GM15510 (cell line): ENCODE results near the gene WNT7A.

ENCODE experiments used
- POLR2A ChIP-seq: IDR thresholded peaks from 3 replicates; pipeline ENCODE4 v1.6.1; 2011; ENCODE audit warnings: borderline replicate concordance; ENCODE audit not compliant: insufficient read length; ENCODE audit errors: extremely low read depth

The WNT7A gene

DNA sequence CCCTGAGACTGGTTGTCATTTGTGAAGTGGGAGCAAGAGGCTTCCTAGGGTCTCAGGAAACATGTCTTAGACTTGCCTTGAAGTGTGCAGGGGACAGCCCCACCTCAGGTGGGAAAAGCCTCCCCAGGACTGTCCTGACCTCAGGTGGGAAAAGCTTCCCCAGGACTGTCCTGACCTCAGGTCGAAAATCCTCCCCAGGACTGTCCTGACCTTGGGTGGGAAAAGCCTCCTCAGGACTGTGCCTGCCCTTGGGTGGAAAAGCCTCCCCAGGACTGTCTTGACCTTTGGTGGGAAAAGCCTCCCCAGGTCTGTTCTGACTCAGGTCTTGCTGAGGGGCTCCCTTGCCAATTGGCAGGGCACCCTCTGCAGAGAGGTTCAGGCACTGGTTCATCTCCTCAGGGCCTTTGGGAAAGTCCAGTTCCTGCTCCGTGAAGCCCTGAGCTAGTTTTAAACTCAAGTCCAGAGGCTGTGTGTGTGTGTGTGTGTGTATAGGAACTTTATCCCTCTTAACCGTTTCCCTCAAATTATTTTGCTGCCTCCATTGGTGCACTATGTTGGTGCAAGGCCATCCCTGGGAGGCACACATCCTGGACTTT is 64.7 kb downstream of the WNT7A start:
- no peak for TF ChIP-seq POLR2A

DNA sequence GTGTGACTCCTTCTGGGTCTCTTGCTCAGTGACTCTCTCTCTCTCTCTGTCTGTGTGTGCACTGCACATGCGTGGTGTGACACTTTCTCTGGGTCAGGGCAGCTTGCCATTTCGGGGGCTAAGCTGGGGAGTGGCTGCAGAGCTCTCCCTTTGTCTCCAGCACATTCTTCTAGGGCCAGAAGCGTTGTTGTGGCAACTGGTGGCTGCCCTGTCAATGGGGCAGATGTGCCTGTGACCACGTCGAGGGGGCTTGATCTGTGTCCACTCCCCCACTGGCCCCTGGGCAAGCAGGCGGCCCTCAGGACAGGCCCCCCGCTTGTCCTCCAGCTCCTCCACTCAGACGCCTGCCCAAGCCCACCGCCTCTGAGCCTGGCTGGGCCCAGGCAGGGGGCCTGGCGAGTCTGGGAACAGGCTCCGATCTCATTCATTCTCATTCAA is 67.8 kb downstream of the WNT7A start:
- TF ChIP-seq POLR2A, result no peak

DNA sequence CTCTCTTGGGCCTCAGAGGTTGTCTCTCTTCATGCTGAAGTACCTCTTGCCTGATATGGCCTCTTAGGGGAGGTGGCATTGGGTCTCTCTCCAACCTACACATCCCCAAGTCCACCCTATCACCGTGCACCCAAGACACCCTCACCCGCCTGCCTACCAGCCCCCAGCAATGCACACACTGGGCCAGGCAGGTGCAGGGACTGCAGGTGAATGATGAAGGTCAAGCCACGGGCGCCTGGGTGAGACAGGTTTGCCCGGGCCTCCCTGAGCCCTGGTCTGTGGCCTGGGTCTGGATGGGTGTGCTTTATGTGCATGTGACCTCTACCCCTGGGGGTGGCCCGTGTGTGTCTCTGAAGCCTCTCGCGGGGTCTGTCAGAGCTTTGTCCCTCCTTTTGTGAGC is 68.3 kb downstream of the WNT7A start:
- TF ChIP-seq POLR2A, result no peak

DNA sequence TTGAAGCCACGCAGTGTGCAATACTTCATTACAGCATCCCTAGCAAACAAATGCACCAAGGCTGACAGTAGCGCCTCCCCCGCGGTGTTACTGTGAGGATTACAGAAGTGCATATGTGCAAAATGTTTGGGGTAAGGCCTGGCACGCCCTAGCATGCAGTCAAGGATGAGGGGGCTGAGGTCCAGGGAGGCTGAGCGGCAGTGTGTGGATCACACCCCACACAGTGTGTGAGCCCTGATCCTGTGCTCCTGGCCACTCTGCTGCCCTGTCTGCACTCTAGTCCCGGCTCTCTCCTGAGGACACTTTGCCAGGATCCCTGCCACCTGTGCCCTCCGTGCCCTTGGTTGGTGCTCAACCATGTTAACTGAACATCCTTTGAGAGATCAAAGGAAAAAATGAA is 71.3 kb downstream of the WNT7A start:
- no peak for TF ChIP-seq POLR2A

- no peak for TF ChIP-seq POLR2A
Measured at GRCh38 chr3:13801361-13802204, 78.3 kb downstream of the WNT7A start.

- no peak for TF ChIP-seq POLR2A
Measured at GRCh38 chr3:13800064-13800463, 79.8 kb downstream of the WNT7A start.

DNA sequence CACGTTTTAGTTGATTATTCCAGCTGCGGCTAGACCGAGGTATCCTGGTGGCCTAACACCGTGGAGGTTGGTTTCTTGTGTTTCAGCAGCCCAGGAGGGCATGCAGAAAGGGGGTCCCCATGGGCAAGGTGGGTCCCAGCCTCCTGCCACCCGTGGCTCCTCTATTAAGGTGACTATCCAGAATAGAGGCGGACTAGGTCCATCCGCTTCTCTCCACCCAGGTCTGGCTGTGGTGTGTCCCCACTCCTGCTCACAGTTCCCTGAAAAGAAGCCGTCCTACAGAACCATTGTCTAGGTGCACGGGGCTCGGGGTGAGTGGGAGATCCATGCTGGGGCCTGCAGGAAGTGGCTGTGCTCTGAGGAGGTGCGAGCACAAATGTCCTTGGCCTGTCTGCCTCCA is 81.5 kb downstream of the WNT7A start:
- TF ChIP-seq POLR2A, result no peak

DNA sequence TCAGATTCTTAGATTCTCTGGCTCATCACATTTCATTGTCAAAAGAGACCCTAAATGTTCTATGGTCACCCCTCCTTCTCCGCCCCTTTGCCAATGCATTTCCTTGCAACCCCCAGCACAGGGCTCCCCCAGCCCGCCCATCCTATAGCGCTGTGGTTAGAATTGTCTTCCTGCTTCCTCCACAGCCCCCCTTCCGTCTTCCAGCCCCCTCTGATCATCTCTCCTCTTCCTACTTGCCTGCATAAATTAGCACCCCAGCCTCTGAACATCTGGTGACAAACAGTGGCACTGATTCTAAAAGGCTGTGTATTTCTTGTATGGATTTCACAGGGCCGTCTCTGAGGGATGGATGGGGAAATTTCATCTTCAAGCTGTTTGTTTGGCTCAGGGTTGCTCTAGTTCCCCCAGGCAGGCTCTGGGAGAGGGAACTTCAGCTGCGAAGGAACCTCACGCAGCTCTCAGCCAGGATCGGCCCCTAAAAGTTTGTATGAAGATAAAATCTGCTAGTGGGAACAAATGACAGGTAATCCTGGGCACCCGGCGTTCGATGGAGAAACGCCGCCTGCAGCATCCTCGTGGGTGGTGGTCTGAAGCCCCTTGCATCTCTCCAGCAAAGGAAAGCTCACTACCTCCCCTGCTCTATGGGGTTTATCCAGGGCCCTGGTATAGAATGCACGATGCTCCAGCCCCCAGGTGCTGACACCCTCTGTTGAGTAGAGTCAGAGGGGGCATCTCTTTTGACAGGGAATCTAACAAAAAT is 83.0 kb downstream of the WNT7A start:
- TF ChIP-seq POLR2A, result no peak

DNA sequence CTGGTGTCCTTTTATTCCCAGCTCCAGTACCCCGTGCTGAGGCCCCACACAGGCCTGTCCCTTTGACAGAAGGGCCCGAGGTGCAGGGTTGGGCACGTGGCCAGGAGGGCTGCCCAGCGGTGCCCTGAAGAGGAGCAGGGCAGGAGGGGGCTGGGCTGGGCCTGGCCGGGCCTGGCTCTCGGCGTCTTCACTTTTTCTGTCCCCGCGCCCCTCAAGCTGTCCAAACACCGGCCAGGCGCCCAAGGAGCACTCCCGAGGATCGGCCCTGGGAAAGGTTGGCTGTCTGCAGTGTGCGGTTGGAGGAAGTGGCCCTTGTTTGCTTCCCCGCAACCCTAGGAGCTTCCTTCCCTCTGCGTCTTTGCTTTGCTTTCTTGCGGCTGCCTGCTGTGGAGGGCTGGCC is 84.1 kb downstream of the WNT7A start:
- TF ChIP-seq POLR2A, result no peak

GRCh38 chr3:13794322-13794721 is 85.5 kb downstream of the WNT7A start:
- no peak for TF ChIP-seq POLR2A

GRCh38 chr3:13793451-13793850 is 86.4 kb downstream of the WNT7A start:
- TF ChIP-seq POLR2A, result no peak

DNA sequence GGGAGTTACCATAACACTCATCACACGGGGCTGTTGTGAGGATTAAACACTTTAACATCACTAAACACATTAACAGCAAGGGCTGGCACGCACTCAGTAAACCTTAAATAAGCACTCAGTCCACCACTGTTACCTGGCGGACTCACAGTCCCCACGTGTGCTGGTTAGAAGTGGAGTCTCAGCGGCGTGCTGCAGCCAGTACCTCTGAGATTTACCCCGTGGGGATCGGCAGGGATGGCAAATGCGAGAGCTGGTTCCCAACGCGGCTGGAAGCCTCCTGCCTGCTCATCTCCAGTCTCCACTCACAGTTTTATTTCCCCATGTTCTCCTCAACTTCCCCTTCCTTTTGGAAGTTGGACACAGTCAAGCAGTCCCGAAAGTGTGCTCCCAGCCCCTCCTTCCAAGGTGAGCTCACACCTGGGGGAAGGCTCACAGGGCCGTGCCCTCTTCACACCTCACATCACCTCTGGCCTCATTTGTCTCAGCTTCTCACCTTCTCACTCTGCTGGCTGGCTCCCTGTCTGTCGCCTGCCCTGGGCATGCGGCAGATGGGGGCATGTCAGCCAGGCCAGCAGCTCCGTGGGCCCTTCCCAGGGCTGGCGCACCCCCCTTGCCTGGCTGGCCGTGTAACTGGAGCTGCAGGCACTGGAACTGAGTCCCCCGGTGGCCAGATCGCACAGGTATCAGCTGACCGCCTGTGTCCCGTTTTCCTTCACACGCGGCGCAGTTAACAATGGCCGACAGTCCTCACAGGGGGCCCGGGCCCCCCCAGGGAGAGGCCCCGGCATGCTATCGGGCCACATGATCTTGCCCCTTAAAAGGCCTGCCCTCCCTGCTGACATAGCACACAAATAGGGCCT is 87.1 kb downstream of the WNT7A start:
- TF ChIP-seq POLR2A, result no peak

- TF ChIP-seq POLR2A, result no peak
Measured at GRCh38 chr3:13792051-13792490, 87.8 kb downstream of the WNT7A start.

DNA sequence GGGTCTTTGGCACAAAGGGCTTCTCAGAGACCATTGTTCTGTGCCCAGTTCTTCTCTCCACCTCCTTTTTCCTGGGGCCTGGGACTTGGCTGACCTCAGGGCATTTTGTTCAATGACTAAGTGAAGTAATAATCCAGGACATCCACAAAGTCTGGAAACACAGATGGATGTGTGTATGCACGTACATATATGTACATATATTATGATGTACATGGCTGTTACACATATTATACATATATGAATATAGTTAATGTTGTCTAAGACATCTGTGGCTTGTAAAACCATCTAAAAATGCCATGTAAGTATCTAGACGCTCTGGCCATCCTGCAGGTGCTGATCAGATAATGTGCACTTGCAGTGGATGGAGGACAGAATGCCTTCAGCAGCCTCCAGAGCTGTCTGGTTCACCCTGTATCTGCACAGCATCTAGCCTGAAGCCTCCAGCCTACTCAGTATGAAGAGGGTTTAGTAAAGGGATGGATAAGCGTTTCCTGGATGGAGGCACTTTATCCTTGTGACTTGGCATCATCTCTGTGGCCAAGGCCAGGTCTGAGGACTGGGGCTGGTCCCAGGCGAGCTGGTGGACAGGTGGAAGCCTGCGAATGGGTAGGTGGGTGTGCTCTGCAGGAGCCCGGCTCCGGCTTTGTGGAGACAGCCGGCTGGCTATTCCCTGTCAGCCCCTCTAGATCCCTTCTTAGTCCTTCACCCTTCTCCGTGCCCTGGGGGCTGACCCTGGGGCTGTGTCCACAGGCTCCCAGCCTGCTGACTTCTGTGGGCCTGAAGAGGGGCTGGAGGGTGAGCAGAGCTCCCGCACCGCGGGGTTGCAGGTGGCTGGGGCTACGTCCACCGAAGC is 88.4 kb downstream of the WNT7A start:
- no peak for TF ChIP-seq POLR2A

DNA sequence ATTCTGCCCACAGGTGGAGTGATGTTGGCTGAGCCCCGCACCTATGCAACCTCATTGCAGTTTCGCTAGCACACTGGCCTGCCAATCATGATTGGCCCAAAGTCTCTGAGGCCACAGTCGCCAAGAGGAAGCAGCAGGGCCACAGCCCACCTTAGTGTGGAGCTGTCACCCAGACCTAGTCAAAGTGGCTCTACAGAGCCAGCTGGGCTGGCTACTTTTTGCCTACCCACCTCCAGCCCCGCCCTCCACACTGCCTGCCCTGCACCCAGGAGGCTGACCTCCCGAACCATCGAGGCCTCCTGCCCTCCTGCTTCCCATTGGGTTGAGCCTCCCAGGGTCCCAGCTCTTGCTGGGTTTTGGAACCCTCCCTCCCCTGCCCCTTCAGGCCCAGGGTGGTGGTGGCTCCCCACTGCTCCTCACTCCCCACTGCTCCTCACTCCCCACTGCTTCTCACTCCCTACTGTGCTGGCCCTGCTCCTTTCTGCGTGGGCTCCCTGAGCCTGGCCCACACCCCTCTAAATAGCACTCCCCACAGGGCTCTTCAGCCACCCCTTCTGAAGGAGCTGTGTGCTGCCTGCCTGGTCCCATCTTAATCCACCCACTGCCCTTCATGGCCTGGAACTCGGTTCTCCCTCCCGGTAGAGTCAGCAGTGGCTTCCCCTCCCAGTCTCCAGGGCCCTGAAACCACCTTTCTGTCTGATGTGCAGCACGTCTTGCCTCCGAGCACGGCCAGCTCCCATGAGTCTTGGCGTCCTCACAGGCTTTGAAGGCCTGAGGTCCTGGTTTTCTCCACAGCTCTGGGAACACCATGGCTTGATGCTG is 89.3 kb downstream of the WNT7A start:
- no peak for TF ChIP-seq POLR2A
